Astrocyte (in vitro differentiated cells and primary cell): ENCODE results near the gene HLA-A. TPM values are rescaled to one million over a fixed set of nuclear protein-coding genes. Genes with fewer than 3 reads are reported as not detected.

ENCODE experiments used
- DNase-seq: peaks from one replicate; pipeline ENCODE4 v3.0.0-alpha.2; 2010; ENCODE audit warnings: low read depth
- FAIRE-seq: peaks from 2 replicates; lab custom pipeline; 2011; peaks lifted over from hg19 to GRCh38; lab: Jason Lieb, UNC
- H2AFZ ChIP-seq: 2 replicates; pipeline ENCODE4 v1.6.0; 2012; ENCODE audit warnings: low read depth, low read length, inconsistent platforms
- H3K27ac ChIP-seq: 2 replicates; pipeline ENCODE4 v1.5.1; 2011; ENCODE audit warnings: low read depth, low read length, inconsistent platforms
- H3K27me3 ChIP-seq: 2 replicates; pipeline ENCODE4 v1.6.0; 2011; ENCODE audit warnings: low read length, inconsistent platforms; ENCODE audit not compliant: insufficient read depth
- H3K36me3 ChIP-seq: 2 replicates; pipeline ENCODE4 v1.5.1; 2011; ENCODE audit warnings: low read length, inconsistent platforms; ENCODE audit not compliant: insufficient read depth
- H3K4me1 ChIP-seq: 2 replicates; pipeline ENCODE4 v1.5.1; 2011; ENCODE audit warnings: low read length, inconsistent platforms; ENCODE audit not compliant: insufficient read depth
- H3K4me2 ChIP-seq: 2 replicates; pipeline ENCODE4 v1.6.0; 2012; ENCODE audit warnings: low read length, inconsistent platforms
- H3K4me3 ChIP-seq: 2 replicates; pipeline ENCODE4 v1.5.1; 2011; ENCODE audit warnings: low read depth, mild to moderate bottlenecking, low read length, inconsistent platforms; ENCODE audit not compliant: insufficient read depth
- H3K79me2 ChIP-seq: 2 replicates; pipeline ENCODE4 v1.6.0; 2012; ENCODE audit warnings: mild to moderate bottlenecking, low read length, inconsistent platforms; ENCODE audit not compliant: insufficient read depth
- H3K9ac ChIP-seq: 2 replicates; pipeline ENCODE4 v1.6.0; 2012; ENCODE audit warnings: mild to moderate bottlenecking, low read length, inconsistent platforms
- H3K9me3 ChIP-seq: 2 replicates; pipeline ENCODE4 v1.5.1; 2012; ENCODE audit warnings: low read depth, mild to moderate bottlenecking, low read length, inconsistent platforms; ENCODE audit not compliant: insufficient read depth
- H4K20me1 ChIP-seq: 2 replicates; pipeline ENCODE4 v1.6.0; 2012; ENCODE audit warnings: low read length, inconsistent platforms; ENCODE audit not compliant: insufficient read depth
- H3K27ac Mint-ChIP-seq: one replicate; pipeline ENCODE4 v1.8.0; 2021; ENCODE audit warnings: mild to moderate bottlenecking, mixed read lengths; ENCODE audit not compliant: unreplicated experiment
- H3K27me3 Mint-ChIP-seq: one replicate; pipeline ENCODE4 v1.8.0; 2021; ENCODE audit warnings: low read depth, mixed read lengths; ENCODE audit not compliant: unreplicated experiment
- H3K36me3 Mint-ChIP-seq: one replicate; pipeline ENCODE4 v1.8.0; 2021; ENCODE audit warnings: low read depth, mixed read lengths; ENCODE audit not compliant: unreplicated experiment
- H3K4me1 Mint-ChIP-seq: one replicate; pipeline ENCODE4 v1.8.0; 2021; ENCODE audit warnings: low read depth, mixed read lengths; ENCODE audit not compliant: unreplicated experiment
- H3K4me3 Mint-ChIP-seq: one replicate; pipeline ENCODE4 v1.8.0; 2021; ENCODE audit warnings: mild to moderate bottlenecking, moderate library complexity, mixed read lengths; ENCODE audit not compliant: unreplicated experiment
- H3K9me3 Mint-ChIP-seq: one replicate; pipeline ENCODE4 v1.8.0; 2021; ENCODE audit warnings: mild to moderate bottlenecking, mixed read lengths; ENCODE audit not compliant: unreplicated experiment
- CTCF ChIP-seq: IDR thresholded peaks from 2 replicates; pipeline ENCODE4 v1.5.1; 2011; ENCODE audit warnings: low read depth, mild to moderate bottlenecking, inconsistent platforms, low read length, moderate library complexity; ENCODE audit not compliant: insufficient read depth
- EZH2 ChIP-seq: IDR thresholded peaks from 2 replicates; pipeline ENCODE4 v1.6.1; 2012; ENCODE audit warnings: mild to moderate bottlenecking, low read length, inconsistent platforms; ENCODE audit not compliant: insufficient read depth
- total RNA-seq: library from RNA; stranded (reverse); gene quantifications from 2 replicates; pipeline ENCODE4 v1.2.1, GENCODE V29; 2021

Gene HLA-A
- total RNA-seq, 1 donor from 2014 or later: 327 TPM

- Histone ChIP-seq H3K36me3 (no peaks in the 10 kb centered on the region), H3K4me3 (no peak overlapping the region), H3K27me3 (peaks cover 16% of the 10 kb centered on the region), H3K4me2 (no peak overlapping the region), H4K20me1 (no peaks in the 10 kb centered on the region), H3K27ac (no peak overlapping the region), H3K4me1 (peaks cover 30% of the 10 kb centered on the region), H2AFZ (no peak overlapping the region), H3K9me3 (no peaks in the 10 kb centered on the region), H3K79me2 (no peaks in the 10 kb centered on the region), H3K9ac (no peak overlapping the region)
- peaks cover 3% of the 10 kb centered on the region for H3K9me3 Mint-ChIP-seq
- peaks cover 3% of the 10 kb centered on the region for H3K36me3 Mint-ChIP-seq
- no peak for DNase-seq
- peaks cover 33% of the 10 kb centered on the region for H3K4me1 Mint-ChIP-seq
- H3K27ac Mint-ChIP-seq: no peak overlapping the region
- no peak for TF ChIP-seq EZH2
- no peak for TF ChIP-seq CTCF
- H3K27me3 Mint-ChIP-seq: peaks cover 34% of the 10 kb centered on the region
- no peak overlapping the region for H3K4me3 Mint-ChIP-seq
- no peak for FAIRE-seq
Observed at GRCh38 chr6:29968905-29969304, 26.6 kb downstream of the HLA-A start.

DNA sequence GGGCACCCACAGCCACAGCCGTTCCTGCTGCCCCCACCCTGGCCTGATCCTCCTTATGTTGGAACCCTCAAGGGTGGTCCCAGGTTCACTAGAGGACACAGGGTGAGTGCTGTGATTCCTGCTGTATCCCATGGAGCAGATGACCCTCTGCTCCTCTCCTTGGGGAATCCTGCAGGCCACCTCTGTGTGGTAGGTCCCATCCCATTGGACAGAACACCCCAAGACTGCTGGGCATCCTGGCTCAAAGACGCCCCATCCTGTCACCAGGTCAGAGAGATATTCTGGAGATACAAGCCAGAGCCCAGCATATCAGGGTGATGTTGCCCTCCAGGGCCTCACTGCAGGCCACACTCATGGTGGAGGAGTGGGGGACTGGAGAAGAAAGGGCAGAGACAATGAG is 28.4 kb downstream of the HLA-A start:
- H3K27ac ChIP-seq: no peak overlapping the region
- no peak for DNase-seq
- FAIRE-seq: no peak
- no peak overlapping the region for H3K27ac Mint-ChIP-seq
- TF ChIP-seq EZH2 (no peak), CTCF (no peak)
- no peaks in the 10 kb centered on the region for H3K36me3 ChIP-seq
- H3K4me1 ChIP-seq: peaks cover 16% of the 10 kb centered on the region
- H4K20me1 ChIP-seq: peaks cover 1% of the 10 kb centered on the region
- H3K27me3 Mint-ChIP-seq: peaks cover 52% of the 10 kb centered on the region
- H3K36me3 Mint-ChIP-seq: peaks cover 3% of the 10 kb centered on the region
- no peak overlapping the region for H3K4me3 Mint-ChIP-seq
- peaks cover 31% of the 10 kb centered on the region for H3K27me3 ChIP-seq
- H3K4me1 Mint-ChIP-seq: peaks cover 21% of the 10 kb centered on the region
- no peaks in the 10 kb centered on the region for H3K9me3 ChIP-seq
- H3K9ac ChIP-seq: no peak overlapping the region
- H2AFZ ChIP-seq: no peak overlapping the region
- no peaks in the 10 kb centered on the region for H3K79me2 ChIP-seq
- peaks cover 3% of the 10 kb centered on the region for H3K9me3 Mint-ChIP-seq
- no peak overlapping the region for H3K4me2 ChIP-seq
- H3K4me3 ChIP-seq: no peak overlapping the region

GRCh38 chr6:29974901-29975560 is 32.7 kb downstream of the HLA-A start:
- FAIRE-seq (no peak), DNase-seq (no peak)
- Histone ChIP-seq H3K36me3 (no peaks in the 10 kb centered on the region), H3K4me3 (no peak overlapping the region), H3K9ac (no peak overlapping the region), H2AFZ (peak overlapping the region; percentile 24), H3K9me3 (no peaks in the 10 kb centered on the region), H3K79me2 (no peaks in the 10 kb centered on the region), H4K20me1 (peaks cover 5% of the 10 kb centered on the region), H3K27me3 (peaks cover 38% of the 10 kb centered on the region), H3K27ac (no peak overlapping the region), H3K4me2 (peak overlapping the region; percentile 19), H3K4me1 (peaks cover 4% of the 10 kb centered on the region)
- Mint-ChIP-seq H3K4me1 (peaks cover 9% of the 10 kb centered on the region), H3K36me3 (peaks cover 3% of the 10 kb centered on the region), H3K27ac (no peak overlapping the region), H3K9me3 (peaks cover 3% of the 10 kb centered on the region), H3K27me3 (peaks cover 61% of the 10 kb centered on the region), H3K4me3 (no peak overlapping the region)
- no peak for TF ChIP-seq CTCF
- TF ChIP-seq EZH2: peak; percentile 57
